Testis (tissue), 2 donors: ENCODE results near the gene CCDC9B.

ENCODE experiments used
- POLR2A ChIP-seq: fragments of 450-650 bp; IDR thresholded peaks from one replicate; pipeline ENCODE4 v1.6.1; 2017; ENCODE audit warnings: antibody characterized with exemption, mild to moderate bottlenecking, moderate library complexity
- TF ChIP-seq, protein P1 (sequence below), 3 experiments: fragments of 450-650 bp in 2 of 3; fragments of 200-600 bp in 1 of 3; sonication (generic) in 1 of 3; IDR thresholded peaks; one replicate each; pipeline ENCODE4 v1.5.1; 2016 to 2019; ENCODE audit warnings: antibody characterized with exemption in 3 of 3, mild to moderate bottlenecking in 2 of 3, moderate library complexity in 1 of 3

GRCh38 chr15:40349163-40349562 is 8.4 kb upstream of the CCDC9B start:
- TF ChIP-seq, protein P1, sequence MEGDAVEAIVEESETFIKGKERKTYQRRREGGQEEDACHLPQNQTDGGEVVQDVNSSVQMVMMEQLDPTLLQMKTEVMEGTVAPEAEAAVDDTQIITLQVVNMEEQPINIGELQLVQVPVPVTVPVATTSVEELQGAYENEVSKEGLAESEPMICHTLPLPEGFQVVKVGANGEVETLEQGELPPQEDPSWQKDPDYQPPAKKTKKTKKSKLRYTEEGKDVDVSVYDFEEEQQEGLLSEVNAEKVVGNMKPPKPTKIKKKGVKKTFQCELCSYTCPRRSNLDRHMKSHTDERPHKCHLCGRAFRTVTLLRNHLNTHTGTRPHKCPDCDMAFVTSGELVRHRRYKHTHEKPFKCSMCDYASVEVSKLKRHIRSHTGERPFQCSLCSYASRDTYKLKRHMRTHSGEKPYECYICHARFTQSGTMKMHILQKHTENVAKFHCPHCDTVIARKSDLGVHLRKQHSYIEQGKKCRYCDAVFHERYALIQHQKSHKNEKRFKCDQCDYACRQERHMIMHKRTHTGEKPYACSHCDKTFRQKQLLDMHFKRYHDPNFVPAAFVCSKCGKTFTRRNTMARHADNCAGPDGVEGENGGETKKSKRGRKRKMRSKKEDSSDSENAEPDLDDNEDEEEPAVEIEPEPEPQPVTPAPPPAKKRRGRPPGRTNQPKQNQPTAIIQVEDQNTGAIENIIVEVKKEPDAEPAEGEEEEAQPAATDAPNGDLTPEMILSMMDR (IDR thresholded peaks at IDR 0.05), result no peak
- TF ChIP-seq POLR2A, result no peak
